ENCODE data around the gene RAPGEF3.

Gene RAPGEF3

DNA sequence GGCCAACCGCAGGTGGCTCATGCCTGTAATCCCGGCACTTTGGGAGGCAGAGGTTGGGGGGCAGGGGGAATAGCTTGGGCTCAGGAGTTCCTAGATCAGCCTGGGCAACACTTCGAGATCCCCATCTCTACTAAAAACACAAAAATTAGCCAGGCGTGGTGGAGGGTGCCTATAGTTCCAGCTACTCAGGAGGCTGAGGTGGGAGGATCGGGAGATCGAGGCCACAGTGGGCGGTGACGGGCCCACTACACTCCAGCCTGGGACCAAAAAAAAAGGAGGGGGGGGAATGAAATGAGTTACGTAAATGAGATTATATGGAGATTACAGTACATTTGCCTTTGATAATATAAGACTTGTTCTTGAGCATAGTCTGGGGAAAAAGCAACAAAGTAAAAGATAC lies 54.0 kb downstream of the RAPGEF3 start:
- H3K4me3 ChIP-seq (ENCODE audit: low read length): peak overlapping the region; percentile 51
- peak overlapping the region; percentile 76 for H3K9ac ChIP-seq (ENCODE audit: low read length)

DNA sequence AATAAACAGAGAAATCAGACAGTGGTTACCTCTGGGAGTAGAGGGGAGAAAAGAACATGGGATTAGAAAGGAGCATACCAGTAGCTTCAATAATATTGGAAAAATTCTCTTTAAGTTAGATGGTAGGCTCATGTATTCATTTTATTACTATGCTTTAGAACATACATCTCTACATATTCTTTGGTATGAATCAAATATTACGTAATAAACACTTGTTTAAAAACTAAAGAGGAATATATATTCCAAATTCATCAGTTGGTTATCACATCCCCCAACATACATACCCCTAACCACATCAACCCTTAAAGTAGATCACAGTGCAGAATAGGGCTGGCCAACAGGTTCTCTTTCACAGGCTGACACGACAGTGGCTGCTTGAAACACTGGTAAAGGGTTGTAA lies 58.4 kb downstream of the RAPGEF3 start:
- Histone ChIP-seq H3K4me1 (ENCODE audit: control insufficient read depth, insufficient read depth, low read length) (peaks cover 5% of the 10 kb centered on the region), H3K4me3 (ENCODE audit: low read length) (no peak overlapping the region), H3K9ac (ENCODE audit: low read length) (no peak overlapping the region), H3K9me3 (ENCODE audit: control insufficient read depth, low read length) (no peaks in the 10 kb centered on the region), H3K27me3 (ENCODE audit: control insufficient read depth, insufficient read depth, low read length) (no peaks in the 10 kb centered on the region), H3K36me3 (ENCODE audit: control insufficient read depth, insufficient read depth, low read length) (no peaks in the 10 kb centered on the region)

More for the DNA sequence above, 54.0 kb downstream of the RAPGEF3 start:
- Histone ChIP-seq H3K36me3 (ENCODE audit: control insufficient read depth, insufficient read depth, low read length) (no peaks in the 10 kb centered on the region), H3K9me3 (ENCODE audit: control insufficient read depth, low read length) (no peaks in the 10 kb centered on the region), H3K4me1 (ENCODE audit: control insufficient read depth, insufficient read depth, low read length) (peaks cover 11% of the 10 kb centered on the region), H3K27me3 (ENCODE audit: control insufficient read depth, insufficient read depth, low read length) (no peaks in the 10 kb centered on the region)

DNA sequence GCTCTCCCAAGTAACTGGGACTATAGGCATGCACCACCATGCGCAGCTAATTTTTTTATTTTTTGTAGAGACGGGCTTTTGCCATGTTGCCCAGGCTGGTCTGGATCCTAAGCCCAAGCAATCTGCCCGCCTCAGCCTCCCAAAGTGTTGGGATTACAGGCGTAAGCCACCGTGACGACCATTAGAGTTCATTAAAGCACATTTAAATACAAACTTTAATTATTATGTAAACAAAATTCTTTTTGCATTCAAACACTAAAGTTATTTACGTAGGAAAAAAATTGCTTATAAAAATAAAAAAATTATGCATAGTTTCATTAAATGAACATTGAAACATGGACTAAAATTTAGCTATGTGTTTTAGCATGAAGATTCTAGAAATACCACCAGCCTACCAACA lies 60.0 kb downstream of the RAPGEF3 start:
- H3K9me3 ChIP-seq (ENCODE audit: control insufficient read depth, low read length): no peaks in the 10 kb centered on the region
- H3K27me3 ChIP-seq (ENCODE audit: control insufficient read depth, insufficient read depth, low read length): no peaks in the 10 kb centered on the region
- H3K4me1 ChIP-seq (ENCODE audit: control insufficient read depth, insufficient read depth, low read length): no peaks in the 10 kb centered on the region
- H3K4me3 ChIP-seq (ENCODE audit: low read length): no peak overlapping the region
- no peaks in the 10 kb centered on the region for H3K36me3 ChIP-seq (ENCODE audit: control insufficient read depth, insufficient read depth, low read length)
- H3K9ac ChIP-seq (ENCODE audit: low read length): no peak overlapping the region

DNA sequence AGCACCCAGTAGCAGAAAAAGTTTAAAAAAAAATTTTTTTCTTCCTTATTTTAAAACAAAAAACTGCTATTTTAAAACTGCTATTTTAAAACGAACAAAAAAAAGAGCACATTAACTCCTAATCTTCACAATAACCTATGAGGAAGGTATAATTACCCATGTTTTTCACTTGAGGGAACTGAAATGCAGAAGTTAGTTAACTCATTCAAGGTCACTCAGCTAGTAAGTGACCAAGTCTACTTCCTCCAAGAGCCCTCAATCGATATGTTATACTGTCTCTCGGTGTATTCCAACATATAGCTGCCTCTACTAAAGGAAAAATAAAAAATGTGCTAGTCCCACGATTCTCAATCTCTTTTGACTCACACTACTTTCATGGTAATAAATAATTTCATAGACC lies 60.6 kb downstream of the RAPGEF3 start:
- H3K9me3 ChIP-seq (ENCODE audit: control insufficient read depth, low read length): no peaks in the 10 kb centered on the region
- no peak overlapping the region for H3K9ac ChIP-seq (ENCODE audit: low read length)
- H3K4me3 ChIP-seq (ENCODE audit: low read length): no peak overlapping the region
- no peaks in the 10 kb centered on the region for H3K27me3 ChIP-seq (ENCODE audit: control insufficient read depth, insufficient read depth, low read length)
- H3K4me1 ChIP-seq (ENCODE audit: control insufficient read depth, insufficient read depth, low read length): no peaks in the 10 kb centered on the region
- no peaks in the 10 kb centered on the region for H3K36me3 ChIP-seq (ENCODE audit: control insufficient read depth, insufficient read depth, low read length)

DNA sequence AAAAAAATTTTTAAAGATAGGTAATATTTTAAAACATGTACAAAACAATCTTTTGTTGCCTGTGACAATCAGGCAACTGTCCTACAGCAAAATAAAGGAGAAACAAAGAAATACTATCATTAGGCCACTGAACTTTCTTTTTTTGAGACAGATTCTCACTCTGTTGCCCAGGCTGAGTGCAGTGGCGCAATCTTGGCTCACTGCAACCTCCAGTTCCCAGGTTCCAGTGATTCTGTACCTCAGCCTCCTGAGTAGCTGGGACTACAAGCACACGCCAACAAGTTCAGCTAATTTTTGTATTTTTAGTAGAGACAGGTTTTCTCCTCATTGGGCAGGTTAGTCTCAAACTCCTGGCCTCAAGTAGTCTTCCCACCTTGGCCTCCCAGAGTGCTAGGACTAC lies 69.5 kb downstream of the RAPGEF3 start:
- Histone ChIP-seq H3K9me3 (ENCODE audit: control insufficient read depth, low read length) (no peaks in the 10 kb centered on the region), H3K36me3 (ENCODE audit: control insufficient read depth, insufficient read depth, low read length) (no peaks in the 10 kb centered on the region), H3K27me3 (ENCODE audit: control insufficient read depth, insufficient read depth, low read length) (no peaks in the 10 kb centered on the region), H3K9ac (ENCODE audit: low read length) (no peak overlapping the region), H3K4me1 (ENCODE audit: control insufficient read depth, insufficient read depth, low read length) (no peaks in the 10 kb centered on the region), H3K4me3 (ENCODE audit: low read length) (no peak overlapping the region)

DNA sequence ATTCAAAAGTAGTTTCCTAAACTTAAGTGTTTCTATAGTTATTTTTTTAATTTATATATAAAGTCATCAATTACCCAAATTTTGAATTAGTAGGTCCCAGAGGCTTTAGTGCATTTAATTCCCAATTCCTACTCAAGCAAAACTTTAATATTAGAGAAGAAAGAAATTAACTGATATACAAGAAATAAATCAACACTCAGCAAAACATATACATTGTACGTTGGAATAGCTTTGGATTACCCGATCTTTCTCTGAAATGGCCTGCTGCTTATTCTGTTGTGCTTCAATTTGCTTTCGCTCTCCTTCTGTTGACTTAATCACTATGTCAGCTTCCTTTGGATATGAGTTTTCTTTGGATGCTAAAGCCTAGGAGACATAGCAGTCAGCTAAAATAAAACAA lies 71.0 kb downstream of the RAPGEF3 start:
- Histone ChIP-seq H3K9ac (ENCODE audit: low read length) (no peak overlapping the region), H3K4me1 (ENCODE audit: control insufficient read depth, insufficient read depth, low read length) (no peaks in the 10 kb centered on the region), H3K36me3 (ENCODE audit: control insufficient read depth, insufficient read depth, low read length) (no peaks in the 10 kb centered on the region), H3K9me3 (ENCODE audit: control insufficient read depth, low read length) (no peaks in the 10 kb centered on the region), H3K4me3 (ENCODE audit: low read length) (no peak overlapping the region), H3K27me3 (ENCODE audit: control insufficient read depth, insufficient read depth, low read length) (no peaks in the 10 kb centered on the region)

DNA sequence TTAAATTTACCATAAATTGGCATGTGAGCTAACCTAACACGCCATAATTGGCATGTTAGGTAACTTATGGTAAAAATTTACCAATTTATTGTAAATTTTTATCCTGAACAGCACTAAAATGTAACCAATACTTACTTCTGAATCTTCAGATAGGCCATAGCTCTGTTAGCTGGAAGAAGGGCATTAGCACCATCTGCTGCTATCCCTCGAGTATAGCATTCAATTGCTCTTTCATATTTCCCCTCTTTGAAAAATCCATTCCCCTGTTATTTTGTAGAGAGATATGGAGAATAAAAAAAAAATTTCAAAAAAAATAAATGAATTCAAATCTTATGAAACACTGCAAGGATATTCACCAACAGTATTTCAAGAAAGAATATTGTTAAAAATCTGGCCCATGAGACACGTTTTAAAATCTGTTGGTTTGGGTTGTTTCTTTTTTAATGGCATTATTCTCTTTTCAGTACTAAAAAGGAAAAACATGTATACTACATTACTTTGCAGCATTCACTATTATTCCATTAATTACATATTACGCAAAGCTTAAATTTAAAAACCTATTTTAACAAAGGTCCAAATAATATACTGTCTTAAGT lies 71.9 kb downstream of the RAPGEF3 start:
- no peak overlapping the region for H3K4me3 ChIP-seq (ENCODE audit: low read length)
- no peaks in the 10 kb centered on the region for H3K4me1 ChIP-seq (ENCODE audit: control insufficient read depth, insufficient read depth, low read length)
- no peaks in the 10 kb centered on the region for H3K27me3 ChIP-seq (ENCODE audit: control insufficient read depth, insufficient read depth, low read length)
- no peaks in the 10 kb centered on the region for H3K9me3 ChIP-seq (ENCODE audit: control insufficient read depth, low read length)
- H3K36me3 ChIP-seq (ENCODE audit: control insufficient read depth, insufficient read depth, low read length): no peaks in the 10 kb centered on the region
- H3K9ac ChIP-seq (ENCODE audit: low read length): no peak overlapping the region

Data from mucosa of stomach (tissue), 1 donor.